ENCODE results near the gene MSH2.

DNA sequence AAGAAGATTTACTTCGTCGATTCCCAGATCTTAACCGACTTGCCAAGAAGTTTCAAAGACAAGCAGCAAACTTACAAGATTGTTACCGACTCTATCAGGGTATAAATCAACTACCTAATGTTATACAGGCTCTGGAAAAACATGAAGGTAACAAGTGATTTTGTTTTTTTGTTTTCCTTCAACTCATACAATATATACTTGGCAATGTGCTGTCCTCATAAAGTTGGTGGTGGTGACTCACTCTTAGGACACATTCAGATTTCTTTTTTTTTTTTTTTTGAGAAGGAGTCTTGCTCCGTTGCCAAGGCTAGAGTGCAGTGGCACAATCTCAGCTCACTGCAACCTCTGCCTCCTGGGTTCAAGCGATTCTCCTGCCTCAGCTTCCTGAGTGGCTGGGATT is 26.8 kb downstream of the MSH2 start:
- TF ChIP-seq EZH2 (IDR thresholded peaks at IDR 0.05) (no peak), POLR2AphosphoS5 (IDR thresholded peaks at IDR 0.05; ENCODE audit: borderline replicate concordance, low read depth, low read length) (no peak)

Measured in SK-N-MC (cell line).